Subcutaneous adipose tissue (tissue), 4 donors: ENCODE data around the gene PIGU. TPM values are rescaled to one million over a fixed set of nuclear protein-coding genes. Genes with fewer than 3 reads are reported as not detected.

ENCODE experiments used
- CTCF ChIP-seq: fragments of 450-650 bp; IDR thresholded peaks from one replicate; pipeline ENCODE4 v1.5.1; 2016; ENCODE audit warnings: low read depth, mild to moderate bottlenecking, control low read depth, antibody characterized with exemption, moderate library complexity
- total RNA-seq, 4 donors: library from RNA; depleted of rRNA; stranded (reverse); fragments of >200 nt; gene quantifications; one replicate each; pipeline ENCODE4 v1.1.0, GENCODE V29; 2016

PIGU gene
- total RNA-seq, 4 donors from 2014 or later, result 5.7 to 13.9 (median 7.7) TPM

GRCh38 chr20:34517114-34517505 lies 159.8 kb downstream of the PIGU start:
- no peak for TF ChIP-seq CTCF

- no peak for TF ChIP-seq CTCF
Measured at GRCh38 chr20:34516247-34517113, 160.4 kb downstream of the PIGU start, which contains the start of gene DYNLRB1. Gene DYNLRB1 (plus strand): TSS chr20:34516422. CDS start chr20:34516459, 37 bp downstream.

GRCh38 chr20:34515484-34516246 lies 161.2 kb downstream of the PIGU start:
- TF ChIP-seq CTCF, result no peak

GRCh38 chr20:34514897-34515483 lies 161.9 kb downstream of the PIGU start:
- TF ChIP-seq CTCF, result no peak

- TF ChIP-seq CTCF, result no peak
Measured at GRCh38 chr20:34512955-34513419, 163.9 kb downstream of the PIGU start.

GRCh38 chr20:34512266-34512954 lies 164.5 kb downstream of the PIGU start:
- TF ChIP-seq CTCF, result no peak
